Fibroblast of lung (primary cell): Measurements from ENCODE around the gene IL10. TPM values are rescaled to one million over a fixed set of nuclear protein-coding genes. Genes with fewer than 3 reads are reported as not detected.
A peak's percentile ranks its signal among the peaks of the same experiment; 100 is the strongest.

Experiments
- DNase-seq, 2 donors: peaks; one replicate each; pipeline versions ENCODE4 v3.0.0 to v3.0.0-alpha.2; 2010; ENCODE audit warnings: low read depth in 2 of 2
- H2AFZ ChIP-seq: 2 replicates; pipeline ENCODE4 v1.5.1; 2012; ENCODE audit warnings: low read length, control low read depth, inconsistent platforms
- H3K27ac ChIP-seq: 2 replicates; pipeline ENCODE4 v1.5.1; 2011; ENCODE audit warnings: low read length, control low read depth; ENCODE audit not compliant: insufficient read depth
- H3K27me3 ChIP-seq: 2 replicates; pipeline ENCODE4 v1.5.1; 2011; ENCODE audit warnings: mild to moderate bottlenecking, low read length; ENCODE audit not compliant: control insufficient read depth, insufficient read depth
- H3K36me3 ChIP-seq: 2 replicates; pipeline ENCODE4 v1.5.1; 2011; ENCODE audit warnings: low read length; ENCODE audit not compliant: control insufficient read depth, insufficient read depth
- H3K4me1 ChIP-seq: 2 replicates; pipeline ENCODE4 v1.5.1; 2011; ENCODE audit warnings: low read length; ENCODE audit not compliant: control insufficient read depth, insufficient read depth; ENCODE audit errors: extremely low read depth
- H3K4me2 ChIP-seq: 2 replicates; pipeline ENCODE4 v1.5.1; 2011; ENCODE audit warnings: low read length, control low read depth; ENCODE audit not compliant: insufficient read depth; ENCODE audit errors: extremely low read depth
- H3K4me3 ChIP-seq, 4 experiments: fragments of 200-600 bp in 1 of 4; sonication (generic) in 1 of 4; replicated peaks in 1 of 4; 2 replicates each; pipeline ENCODE4 v1.5.1; 2011 to 2016; ENCODE audit warnings: low read length in 4 of 4, low read depth in 3 of 4, mild to moderate bottlenecking in 3 of 4, control low read depth in 2 of 4, inconsistent platforms in 1 of 4, mixed read lengths in 1 of 4; ENCODE audit not compliant: insufficient read depth in 1 of 4; ENCODE audit errors: control extremely low read depth in 1 of 4
- H3K79me2 ChIP-seq: 2 replicates; pipeline ENCODE4 v1.5.1; 2012; ENCODE audit warnings: mild to moderate bottlenecking, low read length, inconsistent platforms; ENCODE audit not compliant: control insufficient read depth, insufficient read depth
- H3K9ac ChIP-seq: 2 replicates; pipeline ENCODE4 v1.5.1; 2011; ENCODE audit warnings: mild to moderate bottlenecking, low read length, control low read depth; ENCODE audit not compliant: insufficient read depth
- H3K9me3 ChIP-seq: 2 replicates; pipeline ENCODE4 v1.5.1; 2012; ENCODE audit warnings: low read depth, low read length; ENCODE audit not compliant: control insufficient read depth, insufficient read depth
- H4K20me1 ChIP-seq: 2 replicates; pipeline ENCODE4 v1.5.1; 2011; ENCODE audit warnings: low read length; ENCODE audit not compliant: control insufficient read depth, insufficient read depth; ENCODE audit errors: extremely low read depth
- EZH2 ChIP-seq: IDR thresholded peaks from 2 replicates; pipeline ENCODE4 v1.5.1; 2012; ENCODE audit warnings: low read length, control low read depth, mild to moderate bottlenecking; ENCODE audit errors: missing control alignments
- polyA plus RNA-seq, 2 donors: library from polyadenylated mRNA; depleted of rRNA in 1 of 2; stranded (reverse) in 1 of 2; unstranded in 1 of 2; fragments of >200 nt; gene quantifications; 2 replicates each; pipeline ENCODE4 v1.2.1, GENCODE V29; 2011 to 2012; ENCODE audit warnings: missing spikeins in 1 of 2
- total RNA-seq: library from RNA; depleted of rRNA; stranded (reverse); fragments of >200 nt; gene quantifications from 2 replicates; pipeline ENCODE4 v1.2.1, GENCODE V29; 2014
- TF ChIP-seq, protein P1 (sequence below), 2 donors: IDR thresholded peaks in 1 of 2; conservative IDR thresholded peaks in 1 of 2; 1 replicate in 1 of 2; 2 replicates in 1 of 2; pipeline ENCODE4 v1.5.1; 2011 to 2012; ENCODE audit warnings: low read length in 2 of 2, control low read depth in 1 of 2, inconsistent platforms in 1 of 2, low read depth in 1 of 2, mild to moderate bottlenecking in 1 of 2

The IL10 gene
- total and polyA plus RNA-seq, 2 donors (not counting 1 experiment from before 2014, with no cell fraction given), result not detected

GRCh38 chr1:206736878-206737728 is 35.2 kb downstream of the IL10 start:
- no peak overlapping the region for H3K27ac ChIP-seq
- no peak overlapping the region for H3K4me2 ChIP-seq
- no peaks in the 10 kb centered on the region for H3K9me3 ChIP-seq
- peaks cover 2% of the 10 kb centered on the region for H3K4me1 ChIP-seq
- H3K4me3 ChIP-seq, result no peak overlapping the region
- peaks cover 5% of the 10 kb centered on the region for H3K36me3 ChIP-seq
- DNase-seq, result no peak
- no peak overlapping the region for H3K9ac ChIP-seq
- no peaks in the 10 kb centered on the region for H4K20me1 ChIP-seq
- no peak overlapping the region for H2AFZ ChIP-seq
- H3K27me3 ChIP-seq, result no peaks in the 10 kb centered on the region
- TF ChIP-seq, protein P1, sequence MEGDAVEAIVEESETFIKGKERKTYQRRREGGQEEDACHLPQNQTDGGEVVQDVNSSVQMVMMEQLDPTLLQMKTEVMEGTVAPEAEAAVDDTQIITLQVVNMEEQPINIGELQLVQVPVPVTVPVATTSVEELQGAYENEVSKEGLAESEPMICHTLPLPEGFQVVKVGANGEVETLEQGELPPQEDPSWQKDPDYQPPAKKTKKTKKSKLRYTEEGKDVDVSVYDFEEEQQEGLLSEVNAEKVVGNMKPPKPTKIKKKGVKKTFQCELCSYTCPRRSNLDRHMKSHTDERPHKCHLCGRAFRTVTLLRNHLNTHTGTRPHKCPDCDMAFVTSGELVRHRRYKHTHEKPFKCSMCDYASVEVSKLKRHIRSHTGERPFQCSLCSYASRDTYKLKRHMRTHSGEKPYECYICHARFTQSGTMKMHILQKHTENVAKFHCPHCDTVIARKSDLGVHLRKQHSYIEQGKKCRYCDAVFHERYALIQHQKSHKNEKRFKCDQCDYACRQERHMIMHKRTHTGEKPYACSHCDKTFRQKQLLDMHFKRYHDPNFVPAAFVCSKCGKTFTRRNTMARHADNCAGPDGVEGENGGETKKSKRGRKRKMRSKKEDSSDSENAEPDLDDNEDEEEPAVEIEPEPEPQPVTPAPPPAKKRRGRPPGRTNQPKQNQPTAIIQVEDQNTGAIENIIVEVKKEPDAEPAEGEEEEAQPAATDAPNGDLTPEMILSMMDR (conservative IDR thresholded peaks at IDR 0.05 in 1 of 2, IDR thresholded peaks at IDR 0.05 in 1 of 2; ENCODE audit: low read depth in 1 of 2, low read length in 2 of 2), result no peak
- TF ChIP-seq EZH2, result no peak
- H3K79me2 ChIP-seq, result no peaks in the 10 kb centered on the region

GRCh38 chr1:206735553-206736031 is 36.7 kb downstream of the IL10 start:
- Histone ChIP-seq H3K27me3 (no peaks in the 10 kb centered on the region), H4K20me1 (no peaks in the 10 kb centered on the region), H3K4me2 (no peak overlapping the region), H3K4me1 (peaks cover 2% of the 10 kb centered on the region), H3K27ac (no peak overlapping the region), H2AFZ (no peak overlapping the region), H3K9me3 (no peaks in the 10 kb centered on the region), H3K9ac (no peak overlapping the region), H3K79me2 (no peaks in the 10 kb centered on the region), H3K4me3 (no peak overlapping the region), H3K36me3 (peaks cover 15% of the 10 kb centered on the region)
- DNase-seq, result peak; percentile 30 to 50
- TF ChIP-seq EZH2, result no peak
- TF ChIP-seq, protein P1 (conservative IDR thresholded peaks at IDR 0.05 in 1 of 2, IDR thresholded peaks at IDR 0.05 in 1 of 2; ENCODE audit: low read depth in 1 of 2, low read length in 2 of 2), result no peak

DNA sequence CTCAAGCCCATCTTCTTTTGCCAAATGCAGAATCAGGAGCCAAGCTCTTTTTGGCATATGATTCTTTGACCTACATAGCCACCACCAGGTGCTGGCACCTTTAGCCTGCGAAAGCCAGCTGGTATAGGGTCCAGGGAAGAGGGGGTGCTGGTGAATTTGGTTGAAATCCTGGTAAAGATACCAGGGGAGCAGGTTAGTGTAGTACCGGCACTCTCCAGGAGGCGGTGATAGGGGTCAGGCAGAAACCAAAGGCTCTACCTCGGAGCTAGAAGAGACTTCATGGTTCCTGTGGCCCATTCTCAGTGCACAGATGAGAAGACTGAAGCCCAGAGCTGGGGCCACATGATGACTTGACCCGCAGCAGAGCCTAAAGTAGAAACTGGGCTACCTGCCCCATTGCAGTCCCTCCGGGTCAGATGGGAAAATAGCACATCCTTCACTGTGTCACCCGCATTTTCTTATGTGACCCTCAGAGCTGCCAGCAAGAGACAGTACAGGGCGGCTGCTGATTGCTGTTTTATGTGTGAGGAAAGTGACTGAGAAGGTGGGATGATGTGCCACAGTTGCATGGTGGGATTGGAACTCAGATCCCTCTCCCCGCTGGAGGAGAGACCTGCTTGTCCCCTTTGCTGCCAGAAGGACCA is 37.7 kb downstream of the IL10 start:
- TF ChIP-seq EZH2, result no peak
- TF ChIP-seq, protein P1 (conservative IDR thresholded peaks at IDR 0.05 in 1 of 2, IDR thresholded peaks at IDR 0.05 in 1 of 2; ENCODE audit: low read depth in 1 of 2, low read length in 2 of 2), result peak; percentile 82 to 88
- Histone ChIP-seq H3K4me1 (peaks cover 2% of the 10 kb centered on the region), H3K79me2 (no peaks in the 10 kb centered on the region), H3K4me3 (no peak overlapping the region), H4K20me1 (no peaks in the 10 kb centered on the region), H3K9ac (no peak overlapping the region), H3K4me2 (no peak overlapping the region), H2AFZ (no peak overlapping the region), H3K27ac (no peak overlapping the region), H3K36me3 (peaks cover 16% of the 10 kb centered on the region), H3K27me3 (no peaks in the 10 kb centered on the region), H3K9me3 (no peaks in the 10 kb centered on the region)
- DNase-seq, result peak in 1 of 2 donors; percentile 43
